Sigmoid colon (tissue), 4 donors: ENCODE results near the gene GSTO1.

Source experiments
- CTCF ChIP-seq, 4 experiments: fragments of 450-650 bp in 3 of 4; fragments of 200-600 bp in 1 of 4; IDR thresholded peaks; one replicate each; pipeline ENCODE4 v1.5.1; 2016 to 2019; ENCODE audit warnings: antibody characterized with exemption in 4 of 4, mild to moderate bottlenecking in 3 of 4, moderate library complexity in 2 of 4
- EP300 ChIP-seq, 4 donors: sonication (generic); formaldehyde crosslinking; IDR thresholded peaks; one replicate each; pipeline ENCODE4 v1.6.1; 2017; ENCODE audit warnings: antibody characterized with exemption in 4 of 4
- POLR2A ChIP-seq, 2 donors: fragments of 450-650 bp; IDR thresholded peaks; one replicate each; pipeline ENCODE4 v1.6.1; 2016; ENCODE audit warnings: antibody characterized with exemption in 2 of 2, mild to moderate bottlenecking in 2 of 2, moderate library complexity in 2 of 2
- POLR2AphosphoS5 ChIP-seq, 4 donors: sonication (generic); formaldehyde crosslinking; IDR thresholded peaks; one replicate each; pipeline ENCODE4 v1.6.1; 2017; ENCODE audit warnings: antibody characterized with exemption in 4 of 4

DNA sequence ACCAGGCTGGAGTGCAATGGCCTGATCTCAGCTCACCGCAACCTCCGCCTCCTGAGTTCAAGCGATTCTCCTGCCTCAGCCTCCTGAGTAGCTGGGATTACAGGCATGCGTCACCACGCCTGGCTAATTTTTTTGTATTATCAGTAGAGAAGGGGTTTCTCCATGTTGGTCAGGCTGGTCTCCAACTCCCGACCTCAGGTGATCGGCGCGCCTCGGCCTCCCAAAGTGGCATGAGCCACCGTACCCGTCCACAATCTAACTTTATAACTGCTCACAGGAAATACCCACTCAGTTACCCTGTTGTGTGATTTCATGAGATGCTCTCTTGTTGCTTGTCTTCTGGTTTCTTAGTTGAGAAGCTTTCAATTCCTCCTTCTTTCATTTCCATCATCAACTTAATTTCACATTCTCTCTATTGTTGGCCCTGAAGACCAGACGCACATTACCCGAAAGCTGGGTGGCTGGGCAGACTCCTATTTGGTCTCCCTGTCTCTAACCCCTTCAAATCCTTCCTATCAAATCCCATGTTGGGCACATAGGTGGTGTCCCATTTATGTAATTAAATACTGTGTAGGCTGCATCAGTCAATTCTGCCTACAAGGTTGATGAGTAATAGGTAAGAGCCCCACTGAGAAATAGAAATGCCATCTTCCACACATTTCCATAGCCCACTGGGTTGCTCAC lies 13.2 kb downstream of the GSTO1 start:
- no peak for TF ChIP-seq POLR2A (IDR thresholded peaks at IDR 0.05)
- TF ChIP-seq CTCF (IDR thresholded peaks at IDR 0.05) = no peak
- TF ChIP-seq EP300 (IDR thresholded peaks at IDR 0.05) = no peak
- TF ChIP-seq POLR2AphosphoS5 (IDR thresholded peaks at IDR 0.05) = no peak
